Stromal cell of bone marrow (primary cell): Measurements from ENCODE around the gene ZIM2.
"Not testable (repeated sequence)": the region's sequence is repeated elsewhere in the genome, so short reads cannot be mapped to it uniquely, and the experiment has no call there.

Experiments
- DNase-seq: peaks from one replicate; pipeline ENCODE4 v3.0.0-alpha.2; 2012; ENCODE audit warnings: low read depth

The ZIM2 gene

DNA sequence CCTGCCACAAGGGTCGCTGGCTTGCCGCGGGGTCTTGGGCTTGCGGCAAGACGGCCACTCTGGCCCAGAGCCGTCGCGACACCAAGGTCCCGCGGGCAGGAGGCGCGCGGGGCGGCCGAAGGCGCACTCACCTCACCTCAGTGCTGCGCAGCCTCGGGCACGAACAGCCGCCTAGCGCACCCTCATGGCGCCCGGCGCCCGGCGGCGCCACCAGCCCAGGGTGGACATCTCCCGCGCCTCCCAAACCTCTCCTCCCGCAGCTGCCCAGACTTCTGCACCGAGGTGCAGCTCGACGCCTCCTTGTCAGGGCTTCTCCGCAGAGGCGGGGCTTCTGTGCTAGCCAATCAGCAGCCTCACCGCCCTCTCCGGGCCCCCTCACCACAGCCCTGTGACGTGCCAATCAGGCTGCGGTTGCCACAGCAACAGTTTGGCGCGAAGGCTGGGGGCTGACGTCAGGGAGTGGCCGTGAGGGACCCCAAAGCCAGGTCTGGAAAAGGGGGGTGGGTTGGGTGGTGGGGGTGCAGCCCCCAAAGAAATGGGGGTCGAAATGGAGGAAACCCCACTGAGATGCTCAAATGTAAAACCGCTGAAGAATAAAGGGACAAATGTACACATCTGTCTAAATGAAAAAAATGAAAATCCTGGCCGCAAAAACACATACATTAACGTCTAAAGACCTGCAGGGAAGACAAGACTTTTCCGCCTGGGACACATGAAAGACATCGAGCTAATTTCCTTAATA, at the start of gene ZIM2, which contains the start of gene PEG3:
Gene ZIM2, minus strand, starts transcription at position 276 of the 742 bp plus-strand sequence. CDS start 16,449 bp downstream, outside the sequence.
Gene PEG3, minus strand, starts transcription at position 276 of the 742 bp plus-strand sequence. CDS start 16,071 bp downstream, outside the sequence.
- DNase-seq = no peak

DNA sequence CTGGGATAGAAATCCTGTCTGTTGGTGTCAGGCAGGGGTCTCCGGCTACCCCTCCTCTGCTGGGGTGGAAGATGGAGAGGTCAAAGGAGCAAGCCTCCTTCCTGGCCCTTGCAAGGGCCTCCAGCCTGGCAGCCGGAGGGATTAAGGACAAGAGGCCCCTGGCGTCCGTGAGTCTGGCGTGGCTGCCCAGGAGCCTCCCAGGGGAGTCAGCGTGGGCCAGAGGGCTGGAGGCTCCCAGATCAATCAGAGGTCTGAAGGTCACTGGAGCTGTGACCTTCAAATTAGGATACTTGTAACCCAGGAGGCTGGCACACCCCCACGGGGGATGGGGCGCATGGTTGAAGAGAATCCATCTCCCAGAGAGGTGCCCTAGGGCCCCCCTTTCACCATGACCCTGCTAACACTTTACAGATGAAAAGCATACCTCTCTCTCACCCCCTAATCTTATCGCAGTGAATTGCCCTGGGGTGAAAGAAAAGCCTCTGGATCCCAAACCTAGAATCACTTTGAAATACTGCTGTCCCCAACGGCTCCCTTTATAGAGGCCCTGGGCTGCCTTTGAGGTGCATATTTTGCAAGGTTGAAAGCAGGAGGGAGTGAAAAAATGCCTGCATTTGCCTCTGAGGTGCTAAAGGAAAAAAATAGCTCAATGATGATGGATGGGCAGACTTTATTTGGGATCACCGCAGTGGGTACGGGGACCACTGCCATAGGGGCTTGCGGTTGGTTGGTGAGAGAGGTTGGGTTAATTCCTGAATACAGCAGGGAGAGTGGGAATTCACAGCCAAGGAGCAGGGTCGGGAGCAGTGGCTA, 44.9 kb upstream of the ZIM2 start:
- no peak for DNase-seq

DNA sequence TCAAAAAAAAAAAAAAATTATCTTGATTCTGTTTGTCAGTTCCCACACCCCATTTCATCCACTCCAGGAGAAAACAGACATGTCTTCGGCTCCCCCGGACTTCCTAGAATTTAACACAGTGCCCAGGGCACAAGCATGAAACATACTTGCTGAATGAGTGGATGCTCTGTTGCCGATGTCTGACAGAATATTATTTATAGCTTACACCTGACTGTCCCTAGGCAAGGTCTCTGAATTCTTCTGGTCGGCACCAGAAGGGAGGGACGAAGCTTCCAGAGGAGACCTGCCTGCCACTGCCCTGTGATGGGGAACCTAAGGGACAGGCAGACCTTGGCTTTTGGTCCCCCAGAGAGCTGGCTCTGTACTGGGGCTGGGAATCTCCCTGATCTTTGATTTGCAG, 43.9 kb upstream of the ZIM2 start:
- DNase-seq = no peak

DNA sequence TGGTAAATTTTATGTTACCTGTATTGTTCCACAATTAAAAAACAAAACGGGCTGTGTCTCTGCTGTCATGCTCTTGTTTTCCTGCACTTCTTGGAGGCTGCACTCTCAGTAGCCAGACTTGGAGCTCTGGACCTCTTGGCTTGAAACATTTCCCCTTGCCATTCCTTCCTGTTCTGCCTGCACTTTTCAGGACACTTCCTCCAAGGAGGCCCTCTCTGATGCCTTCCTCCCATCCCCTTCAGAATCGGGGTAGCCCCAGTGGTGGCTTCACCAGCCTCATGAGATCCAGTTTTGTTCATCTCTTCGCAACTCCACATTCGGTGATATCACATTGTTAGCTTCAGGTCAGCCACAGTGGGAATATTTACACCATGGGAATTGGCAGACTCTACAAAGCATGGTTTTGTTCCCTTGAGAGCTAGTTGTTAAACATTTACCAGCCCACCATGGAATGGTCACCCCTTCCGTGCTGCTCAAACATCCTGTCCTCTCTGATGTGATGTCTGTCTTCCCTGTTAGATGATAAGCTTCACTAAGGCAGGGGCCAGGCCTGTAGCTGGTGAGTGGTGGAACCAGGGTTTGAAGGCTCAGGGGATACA, 40.2 kb upstream of the ZIM2 start:
- DNase-seq = no peak

DNA sequence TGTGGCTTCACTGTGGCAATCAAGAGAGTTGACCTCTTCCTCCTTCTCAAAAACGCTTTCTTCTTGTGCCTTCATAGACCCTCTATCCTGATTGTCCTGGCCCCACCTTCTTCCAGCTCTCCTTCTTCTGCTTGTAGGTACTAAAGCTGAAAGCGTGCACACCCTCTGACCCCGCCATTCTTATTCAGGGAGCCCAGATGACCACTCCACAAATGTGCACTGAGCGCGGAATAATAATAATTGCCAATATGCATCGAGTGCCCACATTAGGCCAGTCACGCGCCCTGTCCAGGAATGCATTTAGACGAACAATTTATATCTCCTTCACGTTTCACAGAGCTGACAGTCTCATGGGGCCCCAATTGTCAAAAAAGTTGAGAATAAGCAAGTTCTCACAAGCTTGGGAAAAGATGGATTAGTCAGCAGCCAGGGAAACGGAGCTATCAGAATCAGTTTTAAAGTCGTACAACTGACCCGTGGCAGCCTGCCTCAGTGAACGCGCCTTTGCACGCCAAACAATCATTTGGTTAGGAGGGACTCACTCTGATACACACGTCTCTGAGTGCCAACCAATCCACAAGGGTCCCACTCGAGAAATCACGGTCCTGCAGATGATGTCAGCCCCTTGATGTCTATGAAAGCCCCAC, 36.7 kb upstream of the ZIM2 start:
- no peak for DNase-seq

DNA sequence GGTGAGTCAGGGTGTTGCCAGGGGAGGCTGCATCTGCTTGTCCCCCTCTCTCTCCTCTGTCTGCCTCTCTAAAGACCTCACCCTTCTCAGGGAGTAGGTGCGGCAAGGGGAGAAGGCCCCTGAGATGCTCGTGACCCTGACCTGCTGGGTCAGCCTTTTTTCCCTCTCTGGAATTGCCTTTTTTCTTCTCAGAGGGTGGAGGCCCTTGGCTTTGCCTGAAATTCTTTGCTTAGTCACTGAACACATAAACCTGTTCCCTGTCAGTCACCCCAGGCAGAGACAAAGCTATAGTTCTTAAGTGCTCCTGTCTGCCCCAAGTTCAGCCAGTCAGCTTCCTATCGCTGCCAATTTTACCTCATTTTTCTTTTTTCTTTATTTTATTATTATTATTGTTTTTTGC, 35.2 kb upstream of the ZIM2 start:
- no peak for DNase-seq

DNA sequence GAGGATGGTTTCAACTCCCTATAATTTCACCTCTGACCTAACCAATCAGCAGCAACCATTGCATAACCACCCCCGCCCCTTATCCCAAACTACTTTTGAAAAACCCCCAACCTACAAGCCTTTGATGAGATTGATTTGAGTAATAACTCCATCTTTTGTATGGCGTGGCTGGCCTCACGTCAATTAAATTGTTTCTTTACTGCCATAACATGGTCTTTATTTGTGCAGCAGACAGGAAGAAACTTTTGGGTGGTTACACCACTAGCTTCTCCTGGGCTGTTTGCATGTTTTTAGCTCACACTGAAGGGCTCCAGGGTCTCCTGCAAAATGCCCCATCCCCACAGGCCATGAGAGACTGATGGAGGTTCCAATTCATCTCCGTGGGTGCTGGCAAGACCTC, 34.0 kb upstream of the ZIM2 start:
- DNase-seq = no peak

DNA sequence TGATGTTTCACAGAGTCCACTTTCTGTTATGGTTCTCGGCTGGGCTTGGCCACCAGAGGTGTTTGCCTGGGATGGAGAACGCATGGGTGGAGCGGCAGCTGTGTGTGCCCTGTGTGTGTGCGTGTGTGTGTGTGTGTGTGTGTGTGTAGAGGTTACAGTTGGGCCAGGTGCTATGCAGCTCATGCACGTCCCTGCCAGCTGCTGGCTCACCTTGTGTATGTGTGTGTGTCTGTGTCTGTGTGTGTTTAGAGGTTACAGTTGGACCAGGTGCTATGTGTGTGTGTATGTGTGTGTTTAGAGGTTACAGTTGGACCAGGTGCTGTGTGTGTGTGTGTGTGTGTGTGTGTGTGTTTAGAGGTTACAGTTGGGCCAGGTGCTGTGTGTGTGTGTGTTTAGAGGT, 33.0 kb upstream of the ZIM2 start:
- no peak for DNase-seq

DNA sequence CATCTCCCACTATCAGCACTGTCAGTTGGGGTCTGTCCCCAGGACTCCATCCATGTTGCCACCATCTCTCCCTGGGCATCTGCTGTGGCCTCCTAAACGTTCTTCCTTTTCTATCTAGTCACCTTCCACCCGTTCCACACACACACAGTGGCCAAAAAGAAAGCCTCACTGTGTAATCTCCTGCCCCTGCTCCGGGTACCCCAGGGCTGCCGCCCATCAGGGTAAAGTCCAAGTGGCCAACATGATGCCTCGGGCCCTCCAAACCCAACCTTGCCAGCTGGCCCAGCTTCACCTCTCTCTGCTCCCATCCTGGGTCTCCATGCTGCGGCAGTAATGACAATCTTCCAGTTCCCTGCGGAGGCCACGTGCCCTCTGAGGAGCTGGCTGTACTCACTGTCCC, 29.4 kb upstream of the ZIM2 start:
- DNase-seq = no peak

DNA sequence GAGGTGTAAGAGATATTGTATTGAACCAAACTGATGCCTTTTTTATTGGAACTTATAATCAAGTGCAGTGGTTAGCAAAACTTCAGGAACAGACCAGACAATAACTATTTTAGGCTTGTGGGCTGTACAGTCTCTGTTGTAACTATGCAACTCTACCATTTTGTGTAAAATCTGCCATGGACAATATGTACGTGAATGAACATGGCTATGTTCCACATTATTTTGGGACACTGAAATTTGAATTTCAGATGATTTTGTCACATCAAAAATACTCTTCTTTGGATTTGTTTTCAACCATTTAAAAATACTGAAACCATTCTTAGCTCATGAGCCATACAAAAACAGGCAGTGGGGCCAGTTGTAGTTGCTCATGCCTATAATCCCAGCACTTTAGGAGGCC, 27.9 kb upstream of the ZIM2 start:
- DNase-seq = no peak

DNA sequence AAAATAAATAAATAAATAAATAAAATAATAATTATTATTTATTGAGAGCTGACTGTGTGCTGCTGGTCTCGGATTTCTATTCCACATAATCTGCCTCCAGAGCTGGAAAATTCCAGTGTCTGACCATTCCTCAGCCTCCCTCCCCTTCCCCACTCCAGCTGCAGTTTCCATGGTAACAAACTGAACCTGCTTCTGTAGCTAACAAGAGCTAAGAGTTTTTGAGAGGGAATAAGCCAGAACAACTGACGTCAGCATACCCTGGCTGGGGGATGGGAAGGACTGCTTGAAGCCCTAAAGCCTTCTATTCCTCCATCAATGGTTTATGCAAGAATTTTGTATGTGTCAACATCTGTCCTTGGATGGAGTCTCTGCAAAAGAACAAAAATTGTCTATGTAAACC, 26.0 kb upstream of the ZIM2 start:
- no peak for DNase-seq

DNA sequence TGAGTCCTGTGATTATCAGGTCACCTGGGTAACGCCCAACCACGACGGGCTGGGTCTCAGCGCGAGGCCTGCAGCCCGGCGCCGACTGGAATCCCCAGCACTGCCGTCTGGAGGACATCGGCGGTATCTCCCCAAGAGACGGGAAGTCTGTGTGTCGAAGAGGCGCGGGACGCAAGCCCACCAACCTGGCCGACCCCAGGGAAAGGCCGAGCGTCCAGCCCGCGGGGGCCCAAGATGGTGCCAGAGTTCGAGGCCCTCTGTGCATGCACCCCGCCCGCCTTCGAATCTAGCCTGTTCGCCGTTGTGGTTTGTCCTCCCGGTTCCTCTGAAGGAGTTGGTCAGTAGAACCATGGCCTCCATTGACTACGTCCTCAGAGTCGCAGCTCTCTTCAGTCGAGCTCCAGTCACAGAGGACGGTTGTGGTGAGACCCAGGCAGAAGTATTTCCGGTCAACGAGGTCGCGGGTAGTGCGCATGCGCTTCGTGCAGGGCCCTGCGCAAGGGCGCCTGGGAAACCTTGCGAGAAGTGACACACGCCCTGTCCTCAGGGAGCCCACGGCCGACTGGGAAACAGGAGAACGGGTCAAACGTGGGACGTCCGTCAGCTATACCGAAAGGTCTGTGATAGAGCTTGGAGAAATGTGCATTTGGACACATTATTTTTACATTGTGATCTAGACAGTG, 24.1 kb upstream of the ZIM2 start:
- DNase-seq = no peak

DNA sequence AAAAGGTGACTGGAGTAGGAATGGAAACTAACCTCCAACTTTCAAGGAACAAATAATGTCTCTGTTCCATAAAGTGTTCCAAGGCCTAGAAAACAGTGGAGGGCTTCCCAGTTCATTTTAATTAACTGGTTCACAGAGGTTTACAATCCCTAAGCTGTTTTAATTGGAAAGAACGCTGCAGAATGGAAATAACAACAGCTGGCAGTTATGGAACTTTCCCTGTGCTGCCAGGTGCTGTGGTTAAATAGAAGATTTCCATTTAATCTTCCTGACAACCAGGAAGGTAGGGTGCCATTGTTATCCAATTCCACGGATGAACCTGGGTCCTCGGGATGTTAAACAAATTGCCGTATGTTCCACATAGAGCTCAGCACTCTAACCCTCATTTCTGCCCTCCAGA, 22.2 kb upstream of the ZIM2 start:
- DNase-seq = no peak

DNA sequence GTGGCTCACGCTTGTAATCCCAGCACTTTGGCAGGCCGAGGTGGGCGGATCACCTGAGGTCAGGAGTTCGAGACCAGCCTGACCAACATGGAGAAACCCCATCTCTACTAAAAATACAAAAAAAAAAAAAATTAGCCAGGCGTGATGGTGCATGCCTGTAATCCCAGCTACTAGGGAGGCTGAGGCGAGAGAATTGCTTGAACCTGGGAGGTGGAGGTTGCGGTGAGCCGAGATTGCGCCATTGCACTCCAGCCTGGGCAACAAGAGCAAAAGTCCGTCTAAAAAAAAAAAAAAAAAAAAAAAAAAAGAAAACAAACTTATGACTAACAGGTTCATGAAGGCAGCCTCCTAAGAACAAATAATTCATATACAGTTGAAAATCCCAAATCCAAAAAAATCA, 19.9 kb upstream of the ZIM2 start:
- DNase-seq = not testable (repeated sequence)

DNA sequence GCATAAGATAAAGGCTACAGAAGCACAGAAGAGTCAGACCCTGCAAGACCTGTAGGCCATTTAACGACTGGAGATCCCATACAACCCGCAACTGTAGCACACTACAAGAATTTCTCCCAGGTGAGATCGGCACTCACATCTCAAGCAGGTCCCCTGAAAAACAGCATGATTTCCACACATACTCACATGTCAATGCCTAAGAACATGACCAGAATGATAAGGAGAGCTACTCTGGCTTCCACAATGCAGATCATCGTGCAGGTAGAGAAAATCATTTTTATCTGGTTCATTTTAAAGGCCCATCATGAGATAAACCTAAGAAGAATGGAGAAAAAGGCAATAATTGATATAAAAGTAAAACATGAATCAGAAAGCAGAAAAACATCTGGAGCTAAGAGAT, 17.5 kb upstream of the ZIM2 start:
- no peak for DNase-seq

DNA sequence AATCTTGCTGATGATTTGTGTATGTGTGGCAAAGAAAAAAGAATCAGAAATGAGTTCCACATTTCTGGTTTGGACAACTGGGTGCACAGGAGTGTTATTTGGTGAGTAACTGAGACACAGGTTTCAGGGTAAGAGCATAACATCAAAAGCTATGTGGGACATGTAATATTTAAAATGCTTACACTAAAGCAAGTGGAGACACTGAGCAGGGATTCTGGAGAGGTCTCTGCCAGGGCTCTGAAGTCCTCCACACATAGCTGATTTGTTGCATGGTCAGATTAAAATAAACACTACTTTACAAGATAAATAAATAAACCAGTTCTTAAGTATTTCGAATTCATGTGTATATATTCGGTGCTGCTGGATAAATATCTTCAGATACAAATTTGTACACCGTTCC, 16.3 kb upstream of the ZIM2 start:
- DNase-seq = no peak

DNA sequence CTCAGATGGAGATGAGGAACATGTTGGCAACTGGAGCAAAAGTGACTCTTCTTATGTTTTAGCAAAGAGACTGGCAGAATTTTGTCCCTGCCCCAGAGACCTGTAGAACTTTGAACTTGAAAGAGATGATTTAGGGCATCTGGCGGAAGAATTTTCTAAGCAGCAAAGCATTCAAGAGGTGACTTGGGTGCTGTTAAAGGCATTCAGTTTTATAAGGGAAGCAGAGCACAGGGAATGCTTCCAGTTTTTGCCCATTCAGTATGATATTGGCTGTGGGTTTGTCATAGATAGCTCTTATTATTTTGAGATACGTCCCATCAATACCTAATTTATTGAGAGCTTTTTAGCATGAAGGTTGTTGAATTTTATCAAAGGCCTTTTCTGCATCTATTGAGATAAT, 11.8 kb upstream of the ZIM2 start:
- not testable (repeated sequence) for DNase-seq

DNA sequence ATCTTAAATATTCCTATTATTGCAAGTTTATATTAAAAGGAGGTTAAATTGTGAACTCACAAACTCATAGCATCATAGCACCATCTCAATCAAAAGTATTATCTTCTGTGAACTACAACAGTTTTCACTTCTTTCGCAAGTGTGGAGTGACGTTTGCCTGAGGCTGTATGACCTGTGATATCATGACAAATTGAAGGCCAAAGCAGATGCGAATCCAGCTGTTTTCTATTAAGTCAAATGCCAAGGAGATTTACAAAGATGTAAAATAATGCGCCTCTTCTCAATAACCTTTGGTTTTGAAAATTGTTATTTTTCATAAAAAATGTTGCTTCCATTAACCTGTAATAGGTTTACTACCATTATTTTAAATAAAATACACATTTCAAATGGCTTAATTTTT, 7.6 kb upstream of the ZIM2 start:
- no peak for DNase-seq

DNA sequence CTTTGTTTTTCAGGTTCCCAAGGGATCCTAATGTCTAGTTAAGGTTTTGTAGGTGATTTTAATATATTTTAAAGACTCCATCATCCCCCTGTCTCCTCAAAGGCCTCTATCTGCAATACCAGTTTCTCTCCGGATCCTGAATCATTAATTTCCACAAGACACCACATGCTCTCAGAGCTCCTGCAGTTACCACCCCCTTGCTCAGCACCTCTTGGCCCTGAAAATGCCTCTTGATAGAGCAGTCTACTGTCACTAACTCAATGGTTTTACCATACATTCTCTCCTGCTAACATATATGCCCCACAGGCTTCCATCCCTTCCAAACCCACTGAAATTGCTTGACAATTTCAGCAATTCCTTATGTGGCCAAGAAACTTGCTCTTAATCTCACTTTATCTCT, 1.9 kb upstream of the ZIM2 start:
- DNase-seq = no peak

DNA sequence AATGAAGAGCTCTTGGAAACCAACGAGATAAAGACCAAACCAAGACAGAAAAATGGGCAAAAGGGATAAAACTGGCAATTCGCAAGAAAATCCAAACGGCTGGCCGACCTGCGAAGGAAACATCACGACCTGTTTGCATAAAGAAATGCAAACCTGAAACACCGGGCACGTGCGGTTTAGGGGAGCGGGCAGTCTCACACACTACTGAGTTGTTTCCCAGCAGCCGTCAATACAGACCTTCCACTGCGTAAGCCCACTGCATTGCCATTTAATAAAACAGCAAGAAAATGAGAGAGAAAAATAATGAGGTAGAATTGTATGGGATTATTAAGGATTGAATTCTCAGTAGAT, 642 bp upstream of the ZIM2 start:
- DNase-seq = no peak

DNA sequence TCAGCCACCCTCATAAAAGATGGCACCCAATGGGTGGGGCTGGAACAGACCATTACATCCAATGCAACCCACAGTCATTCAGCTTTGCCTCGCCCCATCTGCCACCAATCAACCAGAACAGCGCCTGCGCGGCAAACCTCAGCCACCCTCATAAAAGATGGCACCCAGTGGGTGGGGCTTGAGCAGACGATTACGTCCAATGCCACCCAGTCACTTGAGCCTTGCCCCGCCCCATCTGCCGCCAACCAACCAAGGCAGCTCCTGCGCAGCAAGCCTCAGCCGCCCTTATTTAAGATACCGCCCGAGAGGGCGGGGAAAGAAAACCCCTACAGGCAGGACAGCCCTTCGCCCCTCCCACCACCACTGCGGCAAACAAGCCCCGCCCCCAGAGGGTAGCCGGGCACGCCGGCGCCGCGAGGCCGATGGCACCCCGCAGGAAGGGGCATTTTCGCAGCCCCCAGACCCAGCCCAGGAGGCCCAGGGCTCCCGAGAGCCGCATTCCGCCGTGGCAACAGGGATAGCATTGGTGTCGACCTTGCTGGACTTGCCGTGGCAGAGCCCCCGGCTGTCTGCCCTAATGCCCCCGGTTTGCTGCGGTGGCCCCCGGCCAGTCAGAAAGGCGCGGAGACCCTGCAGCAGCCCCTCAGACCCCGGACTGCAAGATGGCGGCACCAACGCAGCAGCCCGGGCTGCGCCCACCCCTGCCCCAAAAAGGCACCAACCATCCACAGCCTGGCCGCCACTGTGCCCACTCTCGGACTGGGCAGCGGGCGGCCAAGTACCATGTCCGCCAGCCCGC, 675 bp downstream of the ZIM2 start:
- peak; percentile 69 for DNase-seq
